HCT116 (cell line): ENCODE measurements around the gene GPS1.

ENCODE experiments used
- CTCF ChIP-seq, 3 experiments: fragments of 200-600 bp in 1 of 3; sonication (generic) in 1 of 3; IDR thresholded peaks in 2 of 3; conservative IDR thresholded peaks in 1 of 3; 2 replicates each; pipeline ENCODE4 v1.5.1; 2012 to 2017; ENCODE audit warnings: low read depth in 2 of 3, low read length in 2 of 3, antibody characterized with exemption in 1 of 3, borderline replicate concordance in 1 of 3, control low read depth in 1 of 3, mild to moderate bottlenecking in 1 of 3, mixed read lengths in 1 of 3, mixed run types in 1 of 3, moderate library complexity in 1 of 3; ENCODE audit not compliant: insufficient read depth in 1 of 3
- EZH2 ChIP-seq: fragments of 200-600 bp; sonication (generic); IDR thresholded peaks from 2 replicates; pipeline ENCODE4 v1.6.1; 2017; ENCODE audit warnings: antibody characterized with exemption, mixed run types
- MAX ChIP-seq: IDR thresholded peaks from 2 replicates; pipeline ENCODE4 v1.6.1; 2012
- POLR2AphosphoS5 ChIP-seq: IDR thresholded peaks from 2 replicates; pipeline ENCODE4 v1.6.1; 2011; ENCODE audit warnings: mild to moderate bottlenecking, low read depth, low read length, moderate library complexity
- REST ChIP-seq: IDR thresholded peaks from 2 replicates; pipeline ENCODE4 v1.6.1; 2012; ENCODE audit warnings: low read depth
- ZNF274 ChIP-seq: fragments of 200-500 bp; sonication (Bioruptor generic); IDR thresholded peaks from 2 replicates; pipeline ENCODE4 v1.6.1; 2014; ENCODE audit warnings: mild to moderate bottlenecking, low read depth, low read length, inconsistent platforms

GRCh38 chr17:82031303-82031884 is 20.3 kb upstream of the GPS1 start, which contains the start of gene RAC3:
- TF ChIP-seq CTCF (IDR thresholded peaks at IDR 0.05 in 2 of 3, conservative IDR thresholded peaks at IDR 0.05 in 1 of 3; ENCODE audit: borderline replicate concordance in 1 of 3, insufficient read depth in 1 of 3, low read depth in 2 of 3, low read length in 2 of 3) (no peak), ZNF274 (no peak), EZH2 (no peak), POLR2AphosphoS5 (0 out of 2 replicates have a peak, but pooled peaks have one; percentile 4), REST (no peak), MAX (no peak)
